GM12875 (cell line): ENCODE data around the gene LHX3.

Experiments used
- H3K4me3 ChIP-seq: one replicate; pipeline ENCODE4 v1.5.1; 2011; ENCODE audit warnings: low read depth, low read length, control low read depth
- TF ChIP-seq, protein P1 (sequence below): IDR thresholded peaks from 2 replicates; pipeline ENCODE4 v1.5.1; 2011; ENCODE audit warnings: low read depth, mild to moderate bottlenecking, control low read depth, inconsistent platforms, low read length, moderate library complexity, borderline replicate concordance; ENCODE audit not compliant: insufficient read depth

Gene LHX3

DNA sequence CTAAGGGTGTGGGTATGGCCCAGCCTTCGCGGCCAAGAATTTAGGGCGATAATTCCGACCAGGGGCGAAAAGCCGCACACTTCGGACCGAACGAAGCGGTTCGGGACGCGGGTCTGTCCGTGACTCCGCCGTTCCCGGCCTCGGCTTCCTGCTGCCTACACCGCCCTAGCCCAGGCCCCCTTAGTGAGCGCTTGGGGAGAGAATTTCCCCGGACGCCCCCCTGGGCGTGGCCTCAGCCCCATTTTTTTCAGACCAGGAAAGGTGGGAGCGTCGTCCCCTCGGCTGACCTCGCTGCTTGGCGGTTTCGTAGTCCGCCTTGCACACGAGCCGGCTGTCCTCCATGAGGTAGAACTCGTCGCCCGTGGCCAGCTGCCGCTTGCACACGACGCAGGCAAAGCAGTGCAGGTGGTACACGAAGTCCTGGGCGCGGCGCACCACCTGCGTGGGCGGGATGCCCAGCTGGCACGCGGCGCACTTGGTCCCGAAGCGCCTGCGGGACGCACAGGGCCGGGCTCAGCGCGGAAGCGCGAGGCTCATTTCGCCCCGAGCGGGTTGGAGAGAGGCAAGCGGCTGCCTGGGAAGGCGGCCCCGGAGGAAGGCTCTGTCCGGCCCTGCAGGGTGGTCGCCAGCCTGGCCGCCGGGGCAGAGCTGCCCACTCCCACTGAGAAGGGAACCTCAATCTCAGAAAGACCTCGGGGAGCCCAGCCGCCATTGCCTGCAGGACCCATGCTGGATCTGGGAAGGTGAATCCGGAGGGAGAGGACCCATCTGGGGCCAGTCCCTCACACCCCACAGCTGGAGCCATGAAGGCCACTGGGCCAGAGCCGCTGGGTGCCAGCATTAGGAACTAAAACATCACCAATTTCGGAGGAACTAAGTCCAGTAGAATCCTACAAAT is 5.3 kb downstream of the LHX3 start:
- no peak overlapping the region for H3K4me3 ChIP-seq

DNA sequence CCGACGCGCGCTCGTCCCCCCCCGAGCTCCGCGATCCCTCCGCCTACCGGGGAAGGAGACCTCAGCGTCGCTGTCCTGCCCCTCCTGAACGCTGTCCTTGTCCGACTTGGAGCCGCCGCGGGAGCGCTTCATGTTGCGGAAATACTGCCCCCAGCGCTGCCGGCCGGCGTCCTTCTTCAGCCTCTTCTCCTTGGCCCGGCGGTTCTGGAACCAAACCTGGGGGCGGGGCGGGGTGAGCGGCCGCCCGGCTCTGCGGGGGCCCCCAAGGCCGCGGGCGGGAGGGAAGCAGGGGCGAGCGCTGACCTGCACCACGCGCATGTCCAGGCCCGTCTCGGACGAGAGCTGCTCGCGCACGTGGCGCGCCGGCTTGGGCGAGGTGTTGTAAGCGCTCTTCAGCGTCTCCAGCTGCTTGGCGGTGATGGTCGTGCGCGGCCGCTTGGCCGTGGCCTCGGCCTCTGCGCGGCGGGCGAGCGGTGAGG is 6.3 kb downstream of the LHX3 start:
- TF ChIP-seq, protein P1, sequence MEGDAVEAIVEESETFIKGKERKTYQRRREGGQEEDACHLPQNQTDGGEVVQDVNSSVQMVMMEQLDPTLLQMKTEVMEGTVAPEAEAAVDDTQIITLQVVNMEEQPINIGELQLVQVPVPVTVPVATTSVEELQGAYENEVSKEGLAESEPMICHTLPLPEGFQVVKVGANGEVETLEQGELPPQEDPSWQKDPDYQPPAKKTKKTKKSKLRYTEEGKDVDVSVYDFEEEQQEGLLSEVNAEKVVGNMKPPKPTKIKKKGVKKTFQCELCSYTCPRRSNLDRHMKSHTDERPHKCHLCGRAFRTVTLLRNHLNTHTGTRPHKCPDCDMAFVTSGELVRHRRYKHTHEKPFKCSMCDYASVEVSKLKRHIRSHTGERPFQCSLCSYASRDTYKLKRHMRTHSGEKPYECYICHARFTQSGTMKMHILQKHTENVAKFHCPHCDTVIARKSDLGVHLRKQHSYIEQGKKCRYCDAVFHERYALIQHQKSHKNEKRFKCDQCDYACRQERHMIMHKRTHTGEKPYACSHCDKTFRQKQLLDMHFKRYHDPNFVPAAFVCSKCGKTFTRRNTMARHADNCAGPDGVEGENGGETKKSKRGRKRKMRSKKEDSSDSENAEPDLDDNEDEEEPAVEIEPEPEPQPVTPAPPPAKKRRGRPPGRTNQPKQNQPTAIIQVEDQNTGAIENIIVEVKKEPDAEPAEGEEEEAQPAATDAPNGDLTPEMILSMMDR: no peak
- no peak overlapping the region for H3K4me3 ChIP-seq

More for the DNA sequence above, 5.3 kb downstream of the LHX3 start:
- TF ChIP-seq, protein P1: no peak

DNA sequence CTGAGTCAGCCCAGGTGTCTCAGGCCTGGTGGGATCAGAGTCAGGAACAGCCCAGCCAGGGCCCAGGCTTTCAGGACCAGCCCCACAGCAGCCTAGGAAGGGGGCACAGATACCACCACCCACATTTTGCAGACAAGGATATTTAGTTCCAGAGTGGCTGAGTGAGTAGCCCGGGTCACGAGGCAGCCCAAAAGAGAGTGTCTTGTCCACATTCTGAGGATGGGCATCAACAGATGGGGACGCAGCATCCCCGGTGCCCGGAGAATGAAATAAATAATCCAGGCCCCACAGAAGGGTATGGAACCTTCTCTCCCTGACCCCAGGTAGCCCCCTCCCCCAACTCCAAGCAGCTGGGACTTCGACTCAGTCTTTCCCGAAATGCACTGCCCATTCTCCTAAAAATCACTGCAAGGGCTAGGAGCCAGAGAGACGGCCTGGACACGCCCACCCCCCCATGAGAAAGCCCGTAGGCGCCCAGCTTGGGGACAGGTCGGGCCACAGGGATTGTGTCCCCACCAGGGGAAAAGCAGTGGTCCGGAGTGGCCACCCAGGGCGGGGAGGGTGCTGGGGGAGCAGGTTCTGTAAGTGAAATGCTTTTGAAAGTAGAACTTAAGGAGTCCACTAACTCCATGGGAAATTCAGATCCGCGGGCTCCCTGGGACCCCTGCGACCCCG is 6.9 kb downstream of the LHX3 start:
- TF ChIP-seq, protein P1: no peak
- H3K4me3 ChIP-seq: no peak overlapping the region

DNA sequence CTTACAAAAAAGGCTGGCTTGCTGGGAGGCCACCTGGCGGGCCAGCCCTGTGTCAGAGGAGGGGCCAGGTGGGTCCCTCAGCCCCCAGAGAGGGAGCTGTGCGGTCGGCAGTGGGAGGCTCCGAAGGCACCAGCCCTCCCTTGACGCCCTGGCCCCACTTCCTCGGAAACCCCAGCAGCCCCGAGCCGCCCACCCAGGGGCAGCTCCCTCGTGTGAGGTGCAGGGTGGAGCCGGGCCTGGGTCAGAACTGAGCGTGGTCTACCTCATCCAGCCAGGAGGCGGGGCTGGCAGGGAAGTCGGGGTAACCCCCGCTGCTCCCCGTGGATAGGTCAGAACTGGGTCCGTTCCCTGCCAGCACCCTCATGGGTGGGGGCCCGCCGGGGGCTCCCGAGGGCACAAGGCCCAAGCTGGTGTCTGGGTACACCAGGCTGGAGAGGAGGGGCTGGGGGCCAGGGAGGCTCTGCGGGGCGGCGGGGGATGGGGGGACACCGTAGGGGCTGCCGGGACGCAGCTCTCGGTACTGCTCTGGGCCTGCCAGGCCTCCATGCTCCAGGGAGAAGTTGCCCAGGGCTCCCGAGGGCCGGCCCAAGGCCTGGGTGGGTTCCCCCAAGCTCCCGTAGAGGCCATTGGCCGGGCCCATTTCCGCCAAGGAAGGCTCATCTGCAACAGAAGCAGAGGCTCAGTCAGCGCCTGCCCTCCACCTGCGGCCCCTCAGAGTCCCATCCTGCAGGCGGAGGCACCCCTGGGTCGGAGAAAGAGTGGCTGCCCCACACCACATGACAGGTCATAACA is 7.6 kb downstream of the LHX3 start:
- H3K4me3 ChIP-seq: no peak overlapping the region
- TF ChIP-seq, protein P1: no peak

DNA sequence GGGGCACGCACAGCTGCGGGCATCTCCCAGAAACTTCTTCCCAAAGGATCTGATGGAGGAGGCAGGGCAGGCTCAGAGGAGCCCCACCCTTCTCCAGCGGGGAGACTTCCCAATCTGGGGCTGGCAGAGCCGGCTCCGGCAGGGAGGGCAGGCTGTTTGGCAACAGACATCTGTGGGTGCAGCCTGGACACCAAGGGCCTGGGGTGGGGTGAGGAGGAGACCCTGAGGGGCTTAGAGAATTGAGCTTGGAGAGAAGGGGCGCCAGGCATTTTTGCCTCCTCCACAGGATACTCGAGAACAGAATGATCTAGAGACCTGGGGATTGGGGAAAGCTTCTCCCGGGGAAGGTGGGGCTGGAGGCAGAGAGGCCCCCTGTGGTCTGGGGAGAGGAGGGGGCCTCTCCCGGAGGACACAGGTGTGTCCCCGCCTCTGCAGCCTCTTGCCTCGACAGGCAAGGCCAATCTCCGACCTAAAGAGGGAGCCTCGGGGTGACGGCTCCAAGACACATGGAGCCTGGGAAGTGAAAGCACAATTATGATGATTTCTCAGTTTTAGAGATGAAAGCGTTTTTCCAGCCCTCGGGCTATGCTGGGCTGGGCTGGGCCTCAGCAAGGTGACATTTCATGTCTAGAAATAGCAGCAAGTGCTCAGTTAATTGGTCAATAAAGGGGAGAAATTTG is 8.4 kb downstream of the LHX3 start:
- TF ChIP-seq, protein P1: no peak
- no peak overlapping the region for H3K4me3 ChIP-seq

DNA sequence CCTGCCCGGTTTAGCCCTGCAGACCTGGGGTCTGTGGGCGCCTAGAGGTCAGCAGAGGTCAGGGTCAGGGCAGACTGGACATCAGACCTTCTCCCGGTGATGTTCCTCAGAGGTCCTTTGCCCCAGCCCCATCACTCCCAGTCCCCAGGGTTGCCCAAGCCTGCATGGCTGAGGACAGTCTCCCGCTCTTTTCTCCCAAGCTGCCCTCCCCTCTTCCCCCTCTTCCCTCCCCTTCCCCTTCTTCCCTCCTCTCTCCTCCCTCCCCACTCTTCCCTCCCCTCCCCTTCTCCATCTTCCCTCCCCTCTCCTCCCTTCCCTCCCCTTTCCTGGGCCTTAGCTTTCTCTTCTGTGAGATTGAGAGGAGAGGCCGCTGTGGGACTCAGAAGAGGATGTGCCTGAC is 10.4 kb downstream of the LHX3 start:
- no peak overlapping the region for H3K4me3 ChIP-seq
- TF ChIP-seq, protein P1: no peak
